WTC11 (cell line): Measurements from ENCODE around the gene PES1. TPM values are rescaled to one million over a fixed set of nuclear protein-coding genes. Genes with fewer than 3 reads are reported as not detected.
"Not testable (repeated sequence)": the region's sequence is repeated elsewhere in the genome, so short reads cannot be mapped to it uniquely, and the experiment has no call there.

Source experiments
- ATAC-seq: fragments of 200-7000 bp; cut with Tn5 transposase; 2 replicates; pipeline ENCODE4 v1.10.0; 2021; ENCODE audit warnings: mild to moderate bottlenecking, moderate library complexity
- CTCF ChIA-PET: fragments of 300-600 bp; sonication (Branson Sonifier 250); formaldehyde crosslinking; loops from one replicate; lab custom pipeline; 2021; ENCODE audit warnings: antibody characterized with exemption; lab: Charles Lee
- POLR2A ChIA-PET: fragments of 350-600 bp; sonication (Branson Sonifier 250); formaldehyde crosslinking; loops from one replicate; lab custom pipeline; 2021; ENCODE audit warnings: antibody characterized with exemption; lab: Charles Lee
- DNase-seq: peaks from one replicate; pipeline ENCODE4 v3.0.0; 2021; ENCODE audit warnings: low spot score
- H3K27ac Mint-ChIP-seq: 2 replicates; pipeline ENCODE4 v1.8.0; 2021; ENCODE audit warnings: mixed read lengths
- H3K27me3 Mint-ChIP-seq: 2 replicates; pipeline ENCODE4 v1.8.0; 2021; ENCODE audit warnings: low read depth, mild to moderate bottlenecking, moderate library complexity, mixed read lengths
- H3K36me3 Mint-ChIP-seq: 2 replicates; pipeline ENCODE4 v1.8.0; 2021; ENCODE audit warnings: mixed read lengths
- H3K4me1 Mint-ChIP-seq: 2 replicates; pipeline ENCODE4 v1.8.0; 2022; ENCODE audit warnings: mixed read lengths
- H3K4me3 Mint-ChIP-seq: 2 replicates; pipeline ENCODE4 v1.8.0; 2021; ENCODE audit warnings: mild to moderate bottlenecking, moderate library complexity, mixed read lengths
- H3K9me3 Mint-ChIP-seq: 2 replicates; pipeline ENCODE4 v1.8.0; 2021; ENCODE audit warnings: mixed read lengths
- CDX4 ChIP-seq: fragments of 250-450 bp; sonication (Bioruptor Pico); IDR thresholded peaks from 2 replicates; pipeline ENCODE4 v1.9.0; 2021; ENCODE audit warnings: moderate library complexity, mild to moderate bottlenecking, inconsistent platforms, borderline replicate concordance
- EMX1 ChIP-seq: fragments of 250-450 bp; sonication (Bioruptor Pico); IDR thresholded peaks from 2 replicates; pipeline ENCODE4 v1.8.0; 2021; ENCODE audit warnings: mild to moderate bottlenecking
- ERG ChIP-seq: fragments of 250-450 bp; sonication (Bioruptor Pico); IDR thresholded peaks from 2 replicates; pipeline ENCODE4 v1.8.0; 2021; ENCODE audit warnings: mild to moderate bottlenecking
- FOXJ3 ChIP-seq: sonication (generic); formaldehyde crosslinking; IDR thresholded peaks from 2 replicates; pipeline ENCODE4 v1.9.0; 2021; ENCODE audit warnings: missing genetic modification reagents, mild to moderate bottlenecking, borderline replicate concordance
- FOXP1 ChIP-seq: sonication (generic); formaldehyde crosslinking; IDR thresholded peaks from 2 replicates; pipeline ENCODE4 v1.8.0; 2022; ENCODE audit warnings: missing genetic modification reagents, mild to moderate bottlenecking, moderate library complexity, borderline replicate concordance
- GTF2I ChIP-seq: fragments of 250-450 bp; sonication (Bioruptor Pico); conservative IDR thresholded peaks from 2 replicates; pipeline ENCODE4 v1.4.0; 2021; ENCODE audit warnings: mild to moderate bottlenecking
- IRF1 ChIP-seq: sonication (generic); formaldehyde crosslinking; IDR thresholded peaks from 2 replicates; pipeline ENCODE4 v1.8.0; 2023; ENCODE audit warnings: missing genetic modification reagents
- MXD4 ChIP-seq: fragments of 250-450 bp; sonication (Bioruptor Pico); IDR thresholded peaks from 2 replicates; pipeline ENCODE4 v1.8.0; 2021; ENCODE audit warnings: mild to moderate bottlenecking, moderate library complexity, borderline replicate concordance
- MYBL2 ChIP-seq: sonication (generic); formaldehyde crosslinking; IDR thresholded peaks from 2 replicates; pipeline ENCODE4 v1.8.1; 2023; ENCODE audit warnings: mild to moderate bottlenecking, moderate library complexity, missing genetic modification reagents
- NR3C1 ChIP-seq: sonication (generic); formaldehyde crosslinking; conservative IDR thresholded peaks from 2 replicates; pipeline ENCODE4 v1.8.1; 2023; ENCODE audit warnings: low read depth, mild to moderate bottlenecking, missing genetic modification reagents
- PREB ChIP-seq: sonication (generic); formaldehyde crosslinking; IDR thresholded peaks from 2 replicates; pipeline ENCODE4 v1.8.1; 2022; ENCODE audit warnings: mild to moderate bottlenecking, missing genetic modification reagents, moderate library complexity, borderline replicate concordance
- STAT6 ChIP-seq: sonication (generic); formaldehyde crosslinking; conservative IDR thresholded peaks from 2 replicates; pipeline ENCODE4 v1.8.1; 2023; ENCODE audit warnings: mild to moderate bottlenecking, low read depth, missing genetic modification reagents, moderate library complexity
- TEAD4 ChIP-seq: sonication (generic); formaldehyde crosslinking; IDR thresholded peaks from 2 replicates; pipeline ENCODE4 v1.8.0; 2022; ENCODE audit warnings: mild to moderate bottlenecking, missing genetic modification reagents
- ZNF121 ChIP-seq: sonication (generic); formaldehyde crosslinking; IDR thresholded peaks from 2 replicates; pipeline ENCODE4 v1.8.0; 2023; ENCODE audit warnings: missing genetic modification reagents
- ZNF423 ChIP-seq: fragments of 250-450 bp; sonication (Bioruptor Pico); IDR thresholded peaks from 2 replicates; pipeline ENCODE4 v2.1.2; 2022; ENCODE audit warnings: mild to moderate bottlenecking, moderate library complexity
- ZNF425 ChIP-seq: fragments of 250-450 bp; sonication (Bioruptor Pico); conservative IDR thresholded peaks from 2 replicates; pipeline ENCODE4 v1.9.0; 2021; ENCODE audit warnings: mild to moderate bottlenecking
- total RNA-seq: library from RNA; stranded (reverse); gene quantifications from 3 replicates; pipeline ENCODE4 v1.2.3, GENCODE V29; 2021

PES1 gene
- total RNA-seq, 1 experiment from 2014 or later: 128 TPM

- peak; percentile 91 for TF ChIP-seq ZNF121 (CRISPR knock-in tag)
- TF ChIP-seq, all 79 proteins: peak for 1; not testable (repeated sequence) for 78
- DNase-seq, ATAC-seq, H3K27ac Mint-ChIP-seq, H3K36me3 Mint-ChIP-seq, H3K27me3 Mint-ChIP-seq, H3K4me3 Mint-ChIP-seq, POLR2A ChIA-PET, H3K9me3 Mint-ChIP-seq: not testable (repeated sequence)
- CTCF ChIA-PET: interaction anchor here (1.8 to 2.9 kb wide), 3 partner anchors 10 to 24 kb away, joined by 8 to 9 read pairs (median 9); no protein-coding TSS in a partner anchor
- H3K4me1 Mint-ChIP-seq: peaks cover 29% of the 10 kb centered on the region
Observed at GRCh38 chr22:30567277-30567676, 24.4 kb downstream of the PES1 start.

GRCh38 chr22:30566125-30566524, 25.6 kb downstream of the PES1 start:
- no peak for DNase-seq
- no peaks in the 10 kb centered on the region; the same call in none of the 2 replicates for H3K27me3 Mint-ChIP-seq
- H3K9me3 Mint-ChIP-seq: no peaks in the 10 kb centered on the region
- 0 out of 2 replicates have a peak overlapping the region, but pooled peaks have one; percentile 12 for H3K27ac Mint-ChIP-seq
- ATAC-seq: no peak
- TF ChIP-seq ZNF423 (CRISPR knock-in tag): no peak
- TF ChIP-seq, all 79 proteins: peak for 0
- Mint-ChIP-seq H3K4me3 (no peak overlapping the region), H3K36me3 (no peaks in the 10 kb centered on the region), H3K4me1 (peaks cover 35% of the 10 kb centered on the region)
- ChIA-PET CTCF (interaction anchor here (0.9 to 1.4 kb wide), 2 partner anchors 40 to 80 kb away, joined by 4 read pairs; no protein-coding TSS in a partner anchor), POLR2A (interaction anchor here (0.6 kb wide), 1 partner anchor 224 kb away, joined by 3 read pairs; no protein-coding TSS in a partner anchor)

GRCh38 chr22:30565341-30565740, 26.4 kb downstream of the PES1 start:
- H3K27ac Mint-ChIP-seq: peak overlapping the region; percentile 76; the same call in 1 of the 2 replicates
- H3K4me3 Mint-ChIP-seq: no peak overlapping the region
- ATAC-seq: no peak
- ChIA-PET POLR2A (no interaction called here), CTCF (interaction anchor here (0.9 to 1.4 kb wide), 6 partner anchors 10 to 142 kb away, joined by 3 to 6 read pairs (median 4); no protein-coding TSS in a partner anchor)
- no peak for DNase-seq
- no peak for TF ChIP-seq TEAD4 (CRISPR knock-in tag)
- no peak for TF ChIP-seq ZNF425 (CRISPR knock-in tag)
- no peak for TF ChIP-seq MYBL2 (CRISPR knock-in tag)
- TF ChIP-seq ERG (CRISPR knock-in tag): no peak
- TF ChIP-seq GTF2I (CRISPR knock-in tag): no peak
- no peak for TF ChIP-seq PREB
- no peak for TF ChIP-seq MXD4 (CRISPR knock-in tag)
- TF ChIP-seq IRF1 (CRISPR knock-in tag): no peak
- no peak for TF ChIP-seq FOXP1 (CRISPR knock-in tag)
- TF ChIP-seq CDX4 (CRISPR knock-in tag): no peak
- no peak for TF ChIP-seq EMX1
- no peak for TF ChIP-seq FOXJ3
- no peak for TF ChIP-seq NR3C1 (CRISPR knock-in tag)
- TF ChIP-seq STAT6 (CRISPR knock-in tag): no peak
- no peaks in the 10 kb centered on the region for H3K36me3 Mint-ChIP-seq
- no peaks in the 10 kb centered on the region for H3K9me3 Mint-ChIP-seq
- peaks cover 40% of the 10 kb centered on the region for H3K4me1 Mint-ChIP-seq
- no peaks in the 10 kb centered on the region; the same call in none of the 2 replicates for H3K27me3 Mint-ChIP-seq
